Measurements from ENCODE around the gene RPS6KB2. TPM values are rescaled to one million over a fixed set of nuclear protein-coding genes. Genes with fewer than 3 reads are reported as not detected.

RPS6KB2 gene
- total and polyA plus RNA-seq, 4 donors: 26.3 to 69.5 (median 56.2) TPM

- no peak overlapping the region for H3K27ac ChIP-seq (ENCODE audit: low read depth in 1 of 2, low read length in 1 of 2)
- no peak overlapping the region for H3K4me3 ChIP-seq
- no peaks in the 10 kb centered on the region for H3K27me3 ChIP-seq (ENCODE audit: control insufficient read depth in 3 of 3, insufficient read depth in 3 of 3, low read length in 2 of 3)
- TF ChIP-seq CTCF (IDR thresholded peaks at IDR 0.05; ENCODE audit: control extremely low read depth, extremely low read depth): no peak
- H3K9me3 ChIP-seq (ENCODE audit: control insufficient read depth in 4 of 4, insufficient read depth in 3 of 4, low read length in 3 of 4): no peaks in the 10 kb centered on the region
- H3K9ac ChIP-seq (ENCODE audit: insufficient read depth in 1 of 2, low read length in 2 of 2): no peak overlapping the region
- peaks cover 0 to 5% (median 0%) of the 10 kb centered on the region in 4 donors for H3K36me3 ChIP-seq (ENCODE audit: control insufficient read depth in 4 of 4, insufficient read depth in 4 of 4, low read length in 4 of 4)
- ATAC-seq (ENCODE audit: insufficient read depth, low FRiP score) (no peak), DNase-seq (no peak)
- peaks cover 2 to 24% (median 10%) of the 10 kb centered on the region in 5 donors for H3K4me1 ChIP-seq (ENCODE audit: control insufficient read depth in 5 of 5, insufficient read depth in 5 of 5, low read length in 5 of 5)
- 81 to 96% methylated on average over 6 of the region's 6 CpGs for WGBS, 2 donors
These were observed 23.1 kb upstream of the RPS6KB2 start for GRCh38 chr11:67405196-67405567.

GRCh38 chr11:67405688-67406339 lies 22.5 kb upstream of the RPS6KB2 start:
- Histone ChIP-seq H3K27me3 (ENCODE audit: control insufficient read depth in 3 of 3, insufficient read depth in 3 of 3, low read length in 2 of 3) (no peaks in the 10 kb centered on the region), H3K9me3 (ENCODE audit: control insufficient read depth in 4 of 4, insufficient read depth in 3 of 4, low read length in 3 of 4) (no peaks in the 10 kb centered on the region), H3K36me3 (ENCODE audit: control insufficient read depth in 4 of 4, insufficient read depth in 4 of 4, low read length in 4 of 4) (no peaks in the 10 kb centered on the region), H3K4me1 (ENCODE audit: control insufficient read depth in 5 of 5, insufficient read depth in 5 of 5, low read length in 5 of 5) (peaks cover 0 to 18% (median 8%) of the 10 kb centered on the region in 5 donors), H3K4me3 (no peak overlapping the region), H3K9ac (ENCODE audit: insufficient read depth in 1 of 2, low read length in 2 of 2) (no peak overlapping the region), H3K27ac (ENCODE audit: low read depth in 1 of 2, low read length in 1 of 2) (no peak overlapping the region)
- TF ChIP-seq CTCF (IDR thresholded peaks at IDR 0.05; ENCODE audit: control extremely low read depth, extremely low read depth): no peak
- ATAC-seq (ENCODE audit: insufficient read depth, low FRiP score) (no peak), DNase-seq (no peak)
- WGBS, 2 donors: 87% methylated on average over 9 of the region's 9 CpGs

- Histone ChIP-seq H3K4me3 (no peak overlapping the region), H3K27me3 (ENCODE audit: control insufficient read depth in 3 of 3, insufficient read depth in 3 of 3, low read length in 2 of 3) (no peaks in the 10 kb centered on the region), H3K36me3 (ENCODE audit: control insufficient read depth in 4 of 4, insufficient read depth in 4 of 4, low read length in 4 of 4) (no peaks in the 10 kb centered on the region), H3K9me3 (ENCODE audit: control insufficient read depth in 4 of 4, insufficient read depth in 3 of 4, low read length in 3 of 4) (no peaks in the 10 kb centered on the region), H3K9ac (ENCODE audit: insufficient read depth in 1 of 2, low read length in 2 of 2) (no peak overlapping the region), H3K27ac (ENCODE audit: low read depth in 1 of 2, low read length in 1 of 2) (no peak overlapping the region), H3K4me1 (ENCODE audit: control insufficient read depth in 5 of 5, insufficient read depth in 5 of 5, low read length in 5 of 5) (peaks cover 0 to 16% (median 8%) of the 10 kb centered on the region in 5 donors)
- 81 to 91% methylated on average over 18 of the region's 18 CpGs for WGBS, 2 donors
- ATAC-seq (ENCODE audit: insufficient read depth, low FRiP score): no peak
- no peak for DNase-seq
- no peak for TF ChIP-seq CTCF (IDR thresholded peaks at IDR 0.05; ENCODE audit: control extremely low read depth, extremely low read depth)
These were observed 21.8 kb upstream of the RPS6KB2 start for GRCh38 chr11:67406420-67406968.

All from lung (tissue), 12 donors.